Adipocyte (in vitro differentiated cells): Measurements from ENCODE around the gene SMOC1.

Experiments
- DNase-seq: peaks from one replicate; pipeline ENCODE4 v3.0.0-alpha.2; 2015; ENCODE audit warnings: low read depth
- H3K27me3 ChIP-seq: replicated peaks from 2 replicates; pipeline ENCODE4 v1.7.0; 2013; ENCODE audit warnings: mild to moderate bottlenecking, low read length, moderate library complexity; ENCODE audit not compliant: control insufficient read depth, insufficient read depth
- H3K36me3 ChIP-seq: 2 replicates; pipeline ENCODE4 v1.7.0; 2013; ENCODE audit warnings: low read length, mild to moderate bottlenecking, moderate library complexity; ENCODE audit not compliant: control insufficient read depth, insufficient read depth, severe bottlenecking
- H3K4me1 ChIP-seq: 2 replicates; pipeline ENCODE4 v1.7.0; 2013; ENCODE audit warnings: mild to moderate bottlenecking, low read length, moderate library complexity; ENCODE audit not compliant: control insufficient read depth, insufficient read depth
- H3K4me3 ChIP-seq: 2 replicates; pipeline ENCODE4 v1.7.0; 2013; ENCODE audit warnings: mild to moderate bottlenecking, low read length, moderate library complexity
- H3K9ac ChIP-seq: 2 replicates; pipeline ENCODE4 v1.7.0; 2013; ENCODE audit warnings: mild to moderate bottlenecking, low read length, moderate library complexity
- H3K9me3 ChIP-seq: 2 replicates; pipeline ENCODE4 v1.7.0; 2013; ENCODE audit warnings: mild to moderate bottlenecking, low read length, moderate library complexity; ENCODE audit not compliant: control insufficient read depth

The SMOC1 gene

GRCh38 chr14:70077720-70078119 lies 198.5 kb downstream of the SMOC1 start:
- Histone ChIP-seq H3K9me3 (no peaks in the 10 kb centered on the region), H3K4me3 (no peak overlapping the region), H3K36me3 (no peaks in the 10 kb centered on the region), H3K9ac (no peak overlapping the region), H3K27me3 (peaks cover 46% of the 10 kb centered on the region), H3K4me1 (no peaks in the 10 kb centered on the region)
- DNase-seq: no peak

GRCh38 chr14:70078329-70078728 lies 199.1 kb downstream of the SMOC1 start:
- Histone ChIP-seq H3K9ac (no peak overlapping the region), H3K9me3 (no peaks in the 10 kb centered on the region), H3K36me3 (no peaks in the 10 kb centered on the region), H3K27me3 (peaks cover 46% of the 10 kb centered on the region), H3K4me3 (no peak overlapping the region), H3K4me1 (no peaks in the 10 kb centered on the region)
- no peak for DNase-seq

GRCh38 chr14:70080076-70080475 lies 200.9 kb downstream of the SMOC1 start:
- Histone ChIP-seq H3K36me3 (no peaks in the 10 kb centered on the region), H3K9ac (no peak overlapping the region), H3K4me3 (no peak overlapping the region), H3K4me1 (no peaks in the 10 kb centered on the region), H3K9me3 (no peaks in the 10 kb centered on the region), H3K27me3 (peaks cover 49% of the 10 kb centered on the region)
- DNase-seq: no peak
